WTC11 (cell line): ENCODE results near the gene TMEM119. TPM values are rescaled to one million over a fixed set of nuclear protein-coding genes. Genes with fewer than 3 reads are reported as not detected.

ENCODE experiments used
- ATAC-seq: fragments of 200-7000 bp; cut with Tn5 transposase; 2 replicates; pipeline ENCODE4 v1.10.0; 2021; ENCODE audit warnings: mild to moderate bottlenecking, moderate library complexity
- CTCF ChIA-PET: fragments of 300-600 bp; sonication (Branson Sonifier 250); formaldehyde crosslinking; loops from one replicate; lab custom pipeline; 2021; ENCODE audit warnings: antibody characterized with exemption; lab: Charles Lee
- POLR2A ChIA-PET: fragments of 350-600 bp; sonication (Branson Sonifier 250); formaldehyde crosslinking; loops from one replicate; lab custom pipeline; 2021; ENCODE audit warnings: antibody characterized with exemption; lab: Charles Lee
- DNase-seq: peaks from one replicate; pipeline ENCODE4 v3.0.0; 2021; ENCODE audit warnings: low spot score
- H3K27ac Mint-ChIP-seq: 2 replicates; pipeline ENCODE4 v1.8.0; 2021; ENCODE audit warnings: mixed read lengths
- H3K27me3 Mint-ChIP-seq: 2 replicates; pipeline ENCODE4 v1.8.0; 2021; ENCODE audit warnings: low read depth, mild to moderate bottlenecking, moderate library complexity, mixed read lengths
- H3K36me3 Mint-ChIP-seq: 2 replicates; pipeline ENCODE4 v1.8.0; 2021; ENCODE audit warnings: mixed read lengths
- H3K4me1 Mint-ChIP-seq: 2 replicates; pipeline ENCODE4 v1.8.0; 2022; ENCODE audit warnings: mixed read lengths
- H3K4me3 Mint-ChIP-seq: 2 replicates; pipeline ENCODE4 v1.8.0; 2021; ENCODE audit warnings: mild to moderate bottlenecking, moderate library complexity, mixed read lengths
- H3K9me3 Mint-ChIP-seq: 2 replicates; pipeline ENCODE4 v1.8.0; 2021; ENCODE audit warnings: mixed read lengths
- AFF4 ChIP-seq: sonication (generic); formaldehyde crosslinking; IDR thresholded peaks from 2 replicates; pipeline ENCODE4 v1.8.1; 2023; ENCODE audit warnings: mild to moderate bottlenecking, missing genetic modification reagents, borderline replicate concordance
- AR ChIP-seq: fragments of 250-450 bp; sonication (Bioruptor Pico); IDR thresholded peaks from 2 replicates; pipeline ENCODE4 v1.9.0; 2021; ENCODE audit warnings: mild to moderate bottlenecking
- ESRRA ChIP-seq: sonication (generic); formaldehyde crosslinking; IDR thresholded peaks from 2 replicates; pipeline ENCODE4 v1.8.1; 2022; ENCODE audit warnings: mild to moderate bottlenecking, missing genetic modification reagents, borderline replicate concordance
- FOXK1 ChIP-seq: sonication (generic); formaldehyde crosslinking; IDR thresholded peaks from 2 replicates; pipeline ENCODE4 v1.8.0; 2022; ENCODE audit warnings: mild to moderate bottlenecking, moderate library complexity, missing genetic modification reagents
- NFE2L1 ChIP-seq: sonication (generic); formaldehyde crosslinking; IDR thresholded peaks from 2 replicates; pipeline ENCODE4 v1.8.1; 2023; ENCODE audit warnings: missing genetic modification reagents
- PRRX2 ChIP-seq: fragments of 250-450 bp; sonication (Bioruptor Pico); IDR thresholded peaks from 2 replicates; pipeline ENCODE4 v1.8.0; 2021; ENCODE audit warnings: mild to moderate bottlenecking
- TEAD4 ChIP-seq: sonication (generic); formaldehyde crosslinking; IDR thresholded peaks from 2 replicates; pipeline ENCODE4 v1.8.0; 2022; ENCODE audit warnings: mild to moderate bottlenecking, missing genetic modification reagents
- ZNF121 ChIP-seq: sonication (generic); formaldehyde crosslinking; IDR thresholded peaks from 2 replicates; pipeline ENCODE4 v1.8.0; 2023; ENCODE audit warnings: missing genetic modification reagents
- ZSCAN18 ChIP-seq: fragments of 250-450 bp; sonication (Bioruptor Pico); IDR thresholded peaks from 2 replicates; pipeline ENCODE4 v2.1.2; 2022; ENCODE audit warnings: mild to moderate bottlenecking, moderate library complexity
- total RNA-seq: library from RNA; stranded (reverse); gene quantifications from 3 replicates; pipeline ENCODE4 v1.2.3, GENCODE V29; 2021
- TF ChIP-seq, protein P1 (sequence below): sonication (generic); formaldehyde crosslinking; IDR thresholded peaks from 2 replicates; pipeline ENCODE4 v1.8.1; 2023; ENCODE audit warnings: mild to moderate bottlenecking, missing genetic modification reagents, moderate library complexity
- TF ChIP-seq, protein P2 (sequence below): fragments of 250-450 bp; sonication (Bioruptor Pico); conservative IDR thresholded peaks from 2 replicates; pipeline ENCODE4 v1.9.0; 2021; ENCODE audit warnings: mild to moderate bottlenecking
- TF ChIP-seq, protein P3 (sequence below): sonication (generic); formaldehyde crosslinking; IDR thresholded peaks from 2 replicates; pipeline ENCODE4 v1.8.0; 2022; ENCODE audit warnings: missing genetic modification reagents
- TF ChIP-seq, protein P4 (sequence below): sonication (generic); formaldehyde crosslinking; conservative IDR thresholded peaks from 2 replicates; pipeline ENCODE4 v1.8.1; 2023; ENCODE audit warnings: mild to moderate bottlenecking, low read depth, missing genetic modification reagents, moderate library complexity
- TF ChIP-seq, protein P5 (sequence below): sonication (generic); formaldehyde crosslinking; IDR thresholded peaks from 2 replicates; pipeline ENCODE4 v1.8.1; 2022; ENCODE audit warnings: low read depth, missing genetic modification reagents, borderline replicate concordance

TMEM119 gene
- total RNA-seq, 1 experiment from 2014 or later: 0.20 TPM

DNA sequence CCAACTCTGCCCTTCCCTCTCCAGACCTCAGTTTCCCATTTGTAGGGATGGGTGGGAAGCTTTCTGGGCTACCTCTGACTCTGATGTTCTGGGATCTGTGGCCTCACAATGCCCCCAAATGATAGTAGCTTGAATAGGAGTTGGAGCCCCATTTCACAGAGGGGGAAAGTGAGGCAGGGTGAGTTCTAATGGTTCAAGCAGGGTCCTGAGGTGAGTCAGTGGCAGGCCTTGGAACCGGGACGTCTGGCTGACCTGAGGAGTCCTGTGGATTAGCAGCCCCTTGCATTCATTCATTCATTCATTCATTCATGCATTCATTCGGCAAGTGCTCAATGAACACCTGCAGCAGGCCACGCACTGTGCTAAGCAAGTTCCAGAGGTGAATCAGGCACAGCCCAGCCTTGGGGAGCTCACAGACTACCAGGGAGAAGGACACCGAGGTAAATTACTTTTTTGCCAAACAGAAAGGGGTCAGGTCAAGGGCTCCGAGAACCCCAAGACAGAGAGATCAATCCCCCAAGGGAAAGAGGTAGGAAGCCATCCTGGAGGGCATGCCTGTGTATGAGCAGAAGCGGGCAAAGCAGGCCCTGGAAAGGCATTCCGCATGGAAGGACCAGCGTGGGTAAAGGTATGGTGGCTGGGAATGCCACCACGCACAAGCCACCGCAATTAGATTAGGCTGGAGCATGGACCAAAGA is 818 bp upstream of the TMEM119 start:
- Mint-ChIP-seq H3K4me1 (peaks cover 5% of the 10 kb centered on the region), H3K27me3 (no peaks in the 10 kb centered on the region), H3K27ac (no peak overlapping the region), H3K9me3 (no peaks in the 10 kb centered on the region), H3K36me3 (no peaks in the 10 kb centered on the region), H3K4me3 (no peak overlapping the region)
- CTCF ChIA-PET: interaction anchor here (1.4 to 1.6 kb wide), 2 partner anchors 14 to 19 kb away, joined by 4 to 11 read pairs; no protein-coding TSS in a partner anchor
- POLR2A ChIA-PET: interaction anchor here (1.0 kb wide), 1 partner anchor 36 kb away, joined by 3 read pairs; the partner anchor contains the start of gene ISCU
- ATAC-seq (no peak), DNase-seq (no peak)
- TF ChIP-seq NFE2L1 (no peak), AR (CRISPR knock-in tag) (no peak), TEAD4 (CRISPR knock-in tag) (no peak), PRRX2 (CRISPR knock-in tag) (no peak), AFF4 (CRISPR knock-in tag) (no peak), ZSCAN18 (no peak), ESRRA (no peak), FOXK1 (CRISPR knock-in tag) (no peak), ZNF121 (no peak)
- TF ChIP-seq, protein P1, sequence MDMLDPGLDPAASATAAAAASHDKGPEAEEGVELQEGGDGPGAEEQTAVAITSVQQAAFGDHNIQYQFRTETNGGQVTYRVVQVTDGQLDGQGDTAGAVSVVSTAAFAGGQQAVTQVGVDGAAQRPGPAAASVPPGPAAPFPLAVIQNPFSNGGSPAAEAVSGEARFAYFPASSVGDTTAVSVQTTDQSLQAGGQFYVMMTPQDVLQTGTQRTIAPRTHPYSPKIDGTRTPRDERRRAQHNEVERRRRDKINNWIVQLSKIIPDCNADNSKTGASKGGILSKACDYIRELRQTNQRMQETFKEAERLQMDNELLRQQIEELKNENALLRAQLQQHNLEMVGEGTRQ (CRISPR knock-in tag): no peak
- TF ChIP-seq, protein P2, sequence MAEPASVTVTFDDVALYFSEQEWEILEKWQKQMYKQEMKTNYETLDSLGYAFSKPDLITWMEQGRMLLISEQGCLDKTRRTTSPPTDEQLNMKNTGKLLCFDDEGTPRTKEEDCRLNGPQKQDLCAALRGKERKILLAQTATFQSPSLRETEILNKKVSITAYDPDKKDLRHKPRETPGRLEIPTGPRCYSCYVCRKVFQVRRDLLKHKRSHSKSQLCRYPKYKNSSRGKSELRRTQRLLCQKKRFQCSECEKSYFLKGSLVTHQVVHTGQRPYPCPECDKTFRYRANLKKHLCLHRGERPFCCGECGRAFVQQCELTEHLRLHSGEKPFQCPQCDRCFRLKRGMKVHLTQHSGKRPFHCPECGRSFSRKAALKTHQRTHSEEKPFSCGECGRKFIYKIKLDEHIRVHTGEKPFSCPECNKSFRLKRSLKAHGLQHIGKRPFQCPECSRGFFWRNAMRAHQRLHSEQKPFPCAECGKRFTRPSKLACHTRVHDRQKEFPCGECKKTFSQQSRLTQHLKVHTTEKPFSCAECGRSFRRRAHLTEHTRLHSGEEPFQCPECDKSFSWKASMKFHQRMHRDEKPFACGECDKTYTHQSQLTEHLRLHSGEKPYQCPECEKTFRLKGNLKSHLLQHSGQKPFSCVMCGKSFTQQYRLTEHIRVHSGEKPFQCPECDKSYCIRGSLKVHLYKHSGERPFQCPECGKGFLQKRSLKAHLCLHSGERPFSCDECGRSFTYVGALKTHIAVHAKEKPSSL (CRISPR knock-in tag): no peak
- TF ChIP-seq, protein P3, sequence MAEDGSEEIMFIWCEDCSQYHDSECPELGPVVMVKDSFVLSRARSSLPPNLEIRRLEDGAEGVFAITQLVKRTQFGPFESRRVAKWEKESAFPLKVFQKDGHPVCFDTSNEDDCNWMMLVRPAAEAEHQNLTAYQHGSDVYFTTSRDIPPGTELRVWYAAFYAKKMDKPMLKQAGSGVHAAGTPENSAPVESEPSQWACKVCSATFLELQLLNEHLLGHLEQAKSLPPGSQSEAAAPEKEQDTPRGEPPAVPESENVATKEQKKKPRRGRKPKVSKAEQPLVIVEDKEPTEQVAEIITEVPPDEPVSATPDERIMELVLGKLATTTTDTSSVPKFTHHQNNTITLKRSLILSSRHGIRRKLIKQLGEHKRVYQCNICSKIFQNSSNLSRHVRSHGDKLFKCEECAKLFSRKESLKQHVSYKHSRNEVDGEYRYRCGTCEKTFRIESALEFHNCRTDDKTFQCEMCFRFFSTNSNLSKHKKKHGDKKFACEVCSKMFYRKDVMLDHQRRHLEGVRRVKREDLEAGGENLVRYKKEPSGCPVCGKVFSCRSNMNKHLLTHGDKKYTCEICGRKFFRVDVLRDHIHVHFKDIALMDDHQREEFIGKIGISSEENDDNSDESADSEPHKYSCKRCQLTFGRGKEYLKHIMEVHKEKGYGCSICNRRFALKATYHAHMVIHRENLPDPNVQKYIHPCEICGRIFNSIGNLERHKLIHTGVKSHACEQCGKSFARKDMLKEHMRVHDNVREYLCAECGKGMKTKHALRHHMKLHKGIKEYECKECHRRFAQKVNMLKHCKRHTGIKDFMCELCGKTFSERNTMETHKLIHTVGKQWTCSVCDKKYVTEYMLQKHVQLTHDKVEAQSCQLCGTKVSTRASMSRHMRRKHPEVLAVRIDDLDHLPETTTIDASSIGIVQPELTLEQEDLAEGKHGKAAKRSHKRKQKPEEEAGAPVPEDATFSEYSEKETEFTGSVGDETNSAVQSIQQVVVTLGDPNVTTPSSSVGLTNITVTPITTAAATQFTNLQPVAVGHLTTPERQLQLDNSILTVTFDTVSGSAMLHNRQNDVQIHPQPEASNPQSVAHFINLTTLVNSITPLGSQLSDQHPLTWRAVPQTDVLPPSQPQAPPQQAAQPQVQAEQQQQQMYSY (CRISPR knock-in tag): no peak
- TF ChIP-seq, protein P4, sequence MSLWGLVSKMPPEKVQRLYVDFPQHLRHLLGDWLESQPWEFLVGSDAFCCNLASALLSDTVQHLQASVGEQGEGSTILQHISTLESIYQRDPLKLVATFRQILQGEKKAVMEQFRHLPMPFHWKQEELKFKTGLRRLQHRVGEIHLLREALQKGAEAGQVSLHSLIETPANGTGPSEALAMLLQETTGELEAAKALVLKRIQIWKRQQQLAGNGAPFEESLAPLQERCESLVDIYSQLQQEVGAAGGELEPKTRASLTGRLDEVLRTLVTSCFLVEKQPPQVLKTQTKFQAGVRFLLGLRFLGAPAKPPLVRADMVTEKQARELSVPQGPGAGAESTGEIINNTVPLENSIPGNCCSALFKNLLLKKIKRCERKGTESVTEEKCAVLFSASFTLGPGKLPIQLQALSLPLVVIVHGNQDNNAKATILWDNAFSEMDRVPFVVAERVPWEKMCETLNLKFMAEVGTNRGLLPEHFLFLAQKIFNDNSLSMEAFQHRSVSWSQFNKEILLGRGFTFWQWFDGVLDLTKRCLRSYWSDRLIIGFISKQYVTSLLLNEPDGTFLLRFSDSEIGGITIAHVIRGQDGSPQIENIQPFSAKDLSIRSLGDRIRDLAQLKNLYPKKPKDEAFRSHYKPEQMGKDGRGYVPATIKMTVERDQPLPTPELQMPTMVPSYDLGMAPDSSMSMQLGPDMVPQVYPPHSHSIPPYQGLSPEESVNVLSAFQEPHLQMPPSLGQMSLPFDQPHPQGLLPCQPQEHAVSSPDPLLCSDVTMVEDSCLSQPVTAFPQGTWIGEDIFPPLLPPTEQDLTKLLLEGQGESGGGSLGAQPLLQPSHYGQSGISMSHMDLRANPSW (CRISPR knock-in tag): no peak
- TF ChIP-seq, protein P5, sequence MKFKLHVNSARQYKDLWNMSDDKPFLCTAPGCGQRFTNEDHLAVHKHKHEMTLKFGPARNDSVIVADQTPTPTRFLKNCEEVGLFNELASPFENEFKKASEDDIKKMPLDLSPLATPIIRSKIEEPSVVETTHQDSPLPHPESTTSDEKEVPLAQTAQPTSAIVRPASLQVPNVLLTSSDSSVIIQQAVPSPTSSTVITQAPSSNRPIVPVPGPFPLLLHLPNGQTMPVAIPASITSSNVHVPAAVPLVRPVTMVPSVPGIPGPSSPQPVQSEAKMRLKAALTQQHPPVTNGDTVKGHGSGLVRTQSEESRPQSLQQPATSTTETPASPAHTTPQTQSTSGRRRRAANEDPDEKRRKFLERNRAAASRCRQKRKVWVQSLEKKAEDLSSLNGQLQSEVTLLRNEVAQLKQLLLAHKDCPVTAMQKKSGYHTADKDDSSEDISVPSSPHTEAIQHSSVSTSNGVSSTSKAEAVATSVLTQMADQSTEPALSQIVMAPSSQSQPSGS (CRISPR knock-in tag): no peak
